Measurements from ENCODE around the gene LRRTM4. TPM values are rescaled to one million over a fixed set of nuclear protein-coding genes. Genes with fewer than 3 reads are reported as not detected.

Gene LRRTM4
- total RNA-seq, 1 experiment from 2014 or later, result 12.0 TPM

DNA sequence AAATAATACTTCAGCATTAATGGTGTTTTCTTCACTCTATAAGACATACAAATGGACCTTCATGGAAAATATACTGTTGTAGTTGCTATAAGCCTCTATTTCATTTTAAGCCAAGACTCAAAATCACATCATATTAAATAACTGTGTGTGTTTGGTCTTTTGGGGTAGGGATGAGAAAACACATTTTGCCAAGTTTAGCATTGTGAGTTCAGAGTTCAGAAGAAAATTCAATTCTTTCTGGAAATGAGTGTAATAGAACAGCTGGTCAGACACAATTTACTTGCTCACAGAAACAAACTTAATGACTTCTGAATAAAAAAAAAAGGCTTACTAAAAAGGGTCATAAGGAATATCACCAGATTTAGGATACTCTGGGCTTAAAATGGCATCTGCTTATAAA, 149.5 kb downstream of the LRRTM4 start:
- no peaks in the 10 kb centered on the region for H3K27me3 Mint-ChIP-seq (ENCODE audit: low read depth)
- H4K8ac ChIP-seq (replicated peaks; ENCODE audit: insufficient read length, low read depth, low read length), result no peak overlapping the region
- no peaks in the 10 kb centered on the region for H3K9me3 Mint-ChIP-seq
- H3K4ac ChIP-seq (ENCODE audit: low read depth, low read length), result no peak overlapping the region
- TF ChIP-seq, protein P1, sequence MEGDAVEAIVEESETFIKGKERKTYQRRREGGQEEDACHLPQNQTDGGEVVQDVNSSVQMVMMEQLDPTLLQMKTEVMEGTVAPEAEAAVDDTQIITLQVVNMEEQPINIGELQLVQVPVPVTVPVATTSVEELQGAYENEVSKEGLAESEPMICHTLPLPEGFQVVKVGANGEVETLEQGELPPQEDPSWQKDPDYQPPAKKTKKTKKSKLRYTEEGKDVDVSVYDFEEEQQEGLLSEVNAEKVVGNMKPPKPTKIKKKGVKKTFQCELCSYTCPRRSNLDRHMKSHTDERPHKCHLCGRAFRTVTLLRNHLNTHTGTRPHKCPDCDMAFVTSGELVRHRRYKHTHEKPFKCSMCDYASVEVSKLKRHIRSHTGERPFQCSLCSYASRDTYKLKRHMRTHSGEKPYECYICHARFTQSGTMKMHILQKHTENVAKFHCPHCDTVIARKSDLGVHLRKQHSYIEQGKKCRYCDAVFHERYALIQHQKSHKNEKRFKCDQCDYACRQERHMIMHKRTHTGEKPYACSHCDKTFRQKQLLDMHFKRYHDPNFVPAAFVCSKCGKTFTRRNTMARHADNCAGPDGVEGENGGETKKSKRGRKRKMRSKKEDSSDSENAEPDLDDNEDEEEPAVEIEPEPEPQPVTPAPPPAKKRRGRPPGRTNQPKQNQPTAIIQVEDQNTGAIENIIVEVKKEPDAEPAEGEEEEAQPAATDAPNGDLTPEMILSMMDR (conservative IDR thresholded peaks at IDR 0.05), result no peak
- no peaks in the 10 kb centered on the region for H3K9me3 ChIP-seq (ENCODE audit: control insufficient read depth, low read depth, low read length)
- no peaks in the 10 kb centered on the region for H3K23me2 ChIP-seq (ENCODE audit: insufficient read length, low read depth, low read length, poor library complexity, severe bottlenecking)
- no peak for DNase-seq
- no peak overlapping the region for H2BK12ac ChIP-seq (ENCODE audit: insufficient read length, low read depth, low read length)
- H3K14ac ChIP-seq (ENCODE audit: insufficient read depth, low read length), result no peak overlapping the region
- H3T11ph ChIP-seq (ENCODE audit: low read length), result no peak overlapping the region
- H2BK15ac ChIP-seq (ENCODE audit: low read depth, low read length), result no peak overlapping the region
- no peak overlapping the region for H3K27ac Mint-ChIP-seq
- H2AFZ ChIP-seq (ENCODE audit: low read length), result no peak overlapping the region
- no peak overlapping the region for H2AK5ac ChIP-seq (ENCODE audit: insufficient read length, low read length)
- no peak overlapping the region for H2BK120ac ChIP-seq (ENCODE audit: low read depth, low read length, poor library complexity, severe bottlenecking)
- no peaks in the 10 kb centered on the region for H3K27me3 ChIP-seq (ENCODE audit: insufficient read depth, low read length)
- H3K18ac ChIP-seq (ENCODE audit: insufficient read length, low read depth, low read length), result no peak overlapping the region
- no peak overlapping the region for H3K23ac ChIP-seq (ENCODE audit: insufficient read length, low read depth, low read length)
- H3K4me3 Mint-ChIP-seq, result no peak overlapping the region
- H3K79me2 ChIP-seq (ENCODE audit: insufficient read depth, low read length), result no peaks in the 10 kb centered on the region
- H3K4me1 ChIP-seq (ENCODE audit: insufficient read depth, low read length), result no peaks in the 10 kb centered on the region
- H4K20me1 ChIP-seq (ENCODE audit: control insufficient read depth, insufficient read depth, insufficient read length), result no peaks in the 10 kb centered on the region
- H2BK5ac ChIP-seq (ENCODE audit: insufficient read length, low read length), result no peak overlapping the region
- H3K79me1 ChIP-seq (ENCODE audit: insufficient read depth, low read depth, low read length, poor library complexity, severe bottlenecking), result no peaks in the 10 kb centered on the region
- H3K4me1 Mint-ChIP-seq, result no peaks in the 10 kb centered on the region
- no peak overlapping the region for H3K4me2 ChIP-seq (ENCODE audit: insufficient read depth, insufficient read length, low read length)
- no peak overlapping the region for H2BK20ac ChIP-seq (ENCODE audit: low read depth, low read length, poor library complexity, severe bottlenecking)
- no peaks in the 10 kb centered on the region for H3K36me3 Mint-ChIP-seq (ENCODE audit: insufficient read depth in 1 of 3, low read depth in 3 of 3)
- no peak overlapping the region for H3K9ac ChIP-seq (ENCODE audit: extremely low read depth, insufficient read length, low read length)
- H3K56ac ChIP-seq (ENCODE audit: insufficient read length, low read depth, low read length), result no peak overlapping the region
- H4K91ac ChIP-seq (ENCODE audit: insufficient read length, low read depth, low read length), result no peak overlapping the region
- H4K5ac ChIP-seq (ENCODE audit: insufficient read length, low read depth, low read length), result no peak overlapping the region
- no peak overlapping the region for H3K27ac ChIP-seq (ENCODE audit: insufficient read length, low read depth, low read length)
